Gastrocnemius medialis (tissue), 4 donors: ENCODE data around the gene TAF5L. TPM values are rescaled to one million over a fixed set of nuclear protein-coding genes. Genes with fewer than 3 reads are reported as not detected.

ENCODE experiments used
- ATAC-seq, 2 donors: fragments of 150-250 bp; one replicate each; pipeline ENCODE4 v1.9.1; 2016
- DNase-seq, 2 donors: peaks; one replicate each; pipeline ENCODE4 v3.0.0-alpha.2; 2019
- H3K27ac ChIP-seq, 4 donors: fragments of 200-600 bp; sonication (generic); 1 replicate in 1 of 4; 2 replicates in 3 of 4; pipeline ENCODE4 v1.5.1; 2016 to 2018; ENCODE audit warnings: mild to moderate bottlenecking in 2 of 4, moderate library complexity in 1 of 4
- H3K27me3 ChIP-seq, 3 donors: fragments of 200-600 bp; sonication (generic) in 2 of 3; 1 replicate in 1 of 3; 2 replicates in 2 of 3; pipeline versions ENCODE4 v1.5.1 to v1.6.0; 2016 to 2019; ENCODE audit warnings: mild to moderate bottlenecking in 1 of 3, moderate library complexity in 1 of 3
- H3K36me3 ChIP-seq, 2 donors: fragments of 200-600 bp; sonication (generic) in 1 of 2; one replicate each; pipeline ENCODE4 v1.5.1; 2017 to 2018
- H3K4me1 ChIP-seq, 2 donors: fragments of 200-600 bp; sonication (generic) in 1 of 2; one replicate each; pipeline ENCODE4 v1.5.1; 2016 to 2017; ENCODE audit warnings: mild to moderate bottlenecking in 2 of 2
- H3K4me3 ChIP-seq, 4 donors: fragments of 200-600 bp; sonication (generic) in 3 of 4; 1 replicate in 1 of 4; 2 replicates in 3 of 4; pipeline ENCODE4 v1.5.1; 2016 to 2019; ENCODE audit warnings: mild to moderate bottlenecking in 2 of 4
- H3K9me3 ChIP-seq, 3 donors: fragments of 200-600 bp; sonication (generic) in 2 of 3; 1 replicate in 1 of 3; 2 replicates in 2 of 3; pipeline ENCODE4 v1.5.1; 2016 to 2019
- POLR2A ChIP-seq, 2 donors: fragments of 450-650 bp; IDR thresholded peaks; one replicate each; pipeline ENCODE4 v1.6.1; 2017; ENCODE audit warnings: antibody characterized with exemption in 2 of 2, mild to moderate bottlenecking in 2 of 2, moderate library complexity in 2 of 2
- in situ Hi-C, 4 donors: fragments of 200-750 bp; cut with MboI; loops; one replicate each; pipeline versions ENCODE4 v1.15.0 to v1.8.0; 2017; ENCODE audit warnings: low sequenced_read_pairs in 4 of 4
- intact Hi-C: fragments of 100-400 bp; cut with DNase I; formaldehyde crosslinking; loops from one replicate; pipeline ENCODE4 v1.15.1; 2023; ENCODE audit warnings: low total_unique reads
- total RNA-seq, 4 donors: library from RNA; depleted of rRNA; stranded (reverse); fragments of >200 nt; gene quantifications; one replicate each; pipeline versions ENCODE4 v1.1.0 to v1.2.3, GENCODE V29; 2016
- TF ChIP-seq, protein P1 (sequence below), 5 experiments: fragments of 450-650 bp in 3 of 5; fragments of 200-600 bp in 2 of 5; sonication (generic) in 2 of 5; IDR thresholded peaks in 4 of 5; conservative IDR thresholded peaks in 1 of 5; 1 replicate in 4 of 5; 2 replicates in 1 of 5; pipeline ENCODE4 v1.5.1; 2016 to 2019; ENCODE audit warnings: antibody characterized with exemption in 5 of 5, mild to moderate bottlenecking in 3 of 5, moderate library complexity in 3 of 5

Gene TAF5L
- total RNA-seq, 4 donors from 2014 or later: 14.5 to 37.4 (median 24.3) TPM

DNA sequence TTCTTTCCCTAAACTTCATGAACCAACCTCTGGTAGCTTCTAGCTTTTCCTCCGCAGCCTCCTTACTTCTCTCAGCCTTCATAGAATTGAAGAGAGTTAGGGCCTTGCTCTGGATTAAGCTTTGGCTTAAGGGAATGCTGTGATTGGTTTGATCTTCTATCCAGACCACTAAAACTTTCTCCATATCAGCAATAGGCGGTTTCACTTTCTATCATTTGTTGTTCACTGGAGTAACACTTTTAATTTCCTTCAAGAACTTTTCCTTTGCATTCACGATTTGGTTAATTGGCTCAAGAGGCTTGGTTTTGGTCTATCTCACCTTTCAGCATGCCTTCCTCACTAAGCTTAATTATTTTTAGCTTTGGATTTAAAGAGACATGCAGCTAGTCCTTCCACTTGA lies 5.2 kb upstream of the TAF5L start:
- peaks cover 25 to 31% of the 10 kb centered on the region in 2 donors for H3K4me1 ChIP-seq
- in situ Hi-C loops: no loop called here
- H3K9me3 ChIP-seq: no peaks in the 10 kb centered on the region
- TF ChIP-seq POLR2A (IDR thresholded peaks at IDR 0.05): no peak
- TF ChIP-seq, protein P1, sequence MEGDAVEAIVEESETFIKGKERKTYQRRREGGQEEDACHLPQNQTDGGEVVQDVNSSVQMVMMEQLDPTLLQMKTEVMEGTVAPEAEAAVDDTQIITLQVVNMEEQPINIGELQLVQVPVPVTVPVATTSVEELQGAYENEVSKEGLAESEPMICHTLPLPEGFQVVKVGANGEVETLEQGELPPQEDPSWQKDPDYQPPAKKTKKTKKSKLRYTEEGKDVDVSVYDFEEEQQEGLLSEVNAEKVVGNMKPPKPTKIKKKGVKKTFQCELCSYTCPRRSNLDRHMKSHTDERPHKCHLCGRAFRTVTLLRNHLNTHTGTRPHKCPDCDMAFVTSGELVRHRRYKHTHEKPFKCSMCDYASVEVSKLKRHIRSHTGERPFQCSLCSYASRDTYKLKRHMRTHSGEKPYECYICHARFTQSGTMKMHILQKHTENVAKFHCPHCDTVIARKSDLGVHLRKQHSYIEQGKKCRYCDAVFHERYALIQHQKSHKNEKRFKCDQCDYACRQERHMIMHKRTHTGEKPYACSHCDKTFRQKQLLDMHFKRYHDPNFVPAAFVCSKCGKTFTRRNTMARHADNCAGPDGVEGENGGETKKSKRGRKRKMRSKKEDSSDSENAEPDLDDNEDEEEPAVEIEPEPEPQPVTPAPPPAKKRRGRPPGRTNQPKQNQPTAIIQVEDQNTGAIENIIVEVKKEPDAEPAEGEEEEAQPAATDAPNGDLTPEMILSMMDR (IDR thresholded peaks at IDR 0.05 in 4 of 5, conservative IDR thresholded peaks at IDR 0.05 in 1 of 5): no peak
- peak overlapping the region in 1 of 4 donors; percentile 21 for H3K27ac ChIP-seq
- DNase-seq (no peak), ATAC-seq (no peak)
- no peak overlapping the region for H3K4me3 ChIP-seq
- H3K36me3 ChIP-seq: peaks cover 0 to 15% of the 10 kb centered on the region in 2 donors
- no peaks in the 10 kb centered on the region for H3K27me3 ChIP-seq
- intact Hi-C loops: no loop called here

DNA sequence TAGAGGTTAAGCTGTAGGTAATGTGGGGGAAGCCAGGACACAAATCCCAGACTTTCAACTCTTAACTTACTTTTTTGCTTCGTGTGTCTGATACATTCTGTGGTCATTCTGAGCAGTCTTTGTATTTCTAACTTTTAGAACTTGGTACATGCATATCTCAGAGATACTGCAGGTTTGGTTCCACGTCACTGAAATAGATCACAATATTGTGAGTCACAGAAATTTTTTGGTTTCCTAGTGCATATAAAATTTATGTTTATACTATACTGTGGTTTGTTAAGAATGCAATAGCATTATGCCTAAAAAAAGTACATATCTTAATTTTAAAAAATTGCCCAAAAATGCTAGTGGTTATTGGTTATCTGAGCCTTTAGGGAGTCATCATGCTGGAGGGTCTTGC lies 3.3 kb upstream of the TAF5L start:
- ATAC-seq (no peak), DNase-seq (no peak)
- no peak for TF ChIP-seq POLR2A (IDR thresholded peaks at IDR 0.05)
- TF ChIP-seq, protein P1 (IDR thresholded peaks at IDR 0.05 in 4 of 5, conservative IDR thresholded peaks at IDR 0.05 in 1 of 5): no peak
- no peak overlapping the region for H3K27ac ChIP-seq
- intact Hi-C loops (loop anchor here (10.0 kb wide), 2 partner anchors 1544 to 1684 kb away; partner anchors contain the start of genes ARF1 and WNT9A), in situ Hi-C loops (loop anchor here in 3 of 4 donors (5.0 to 10.0 kb wide), 2 partner anchors 64 to 67 kb away; no protein-coding TSS in a partner anchor)
- H3K36me3 ChIP-seq: no peaks in the 10 kb centered on the region
- no peak overlapping the region for H3K4me3 ChIP-seq
- no peaks in the 10 kb centered on the region for H3K9me3 ChIP-seq
- no peaks in the 10 kb centered on the region for H3K27me3 ChIP-seq
- peaks cover 28 to 34% of the 10 kb centered on the region in 2 donors for H3K4me1 ChIP-seq

DNA sequence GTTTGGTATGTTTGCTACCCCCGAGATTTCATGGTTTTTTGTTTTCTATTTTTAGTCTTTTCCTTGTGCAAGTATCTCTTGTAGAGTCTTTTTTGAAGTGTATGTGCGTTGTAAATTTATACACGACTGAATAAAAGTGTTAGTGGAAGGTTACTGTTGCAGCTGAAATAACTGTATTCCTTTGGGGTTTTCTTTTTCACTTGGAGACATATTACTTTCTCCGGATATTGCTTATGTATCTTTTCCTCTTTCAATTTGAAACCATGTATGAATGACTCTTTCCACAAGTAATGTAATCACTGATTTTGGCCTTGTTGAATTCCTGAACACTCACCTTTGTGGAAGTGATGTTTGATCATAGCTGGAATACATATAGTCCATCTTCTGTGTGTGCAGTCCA lies 1.1 kb upstream of the TAF5L start:
- in situ Hi-C loops: loop anchor here in 3 of 4 donors (5.0 to 10.0 kb wide), 2 partner anchors 62 to 65 kb away; no protein-coding TSS in a partner anchor
- Histone ChIP-seq H3K4me1 (peaks cover 49 to 51% of the 10 kb centered on the region in 2 donors), H3K27ac (peak overlapping the region; percentile 92 to 99 (median 96)), H3K9me3 (no peaks in the 10 kb centered on the region), H3K27me3 (no peaks in the 10 kb centered on the region), H3K4me3 (peak overlapping the region; percentile 92 to 100 (median 98)), H3K36me3 (no peaks in the 10 kb centered on the region)
- no peak for DNase-seq
- no peak for ATAC-seq
- intact Hi-C loops: loop anchor here (2.0 to 10.0 kb wide), 3 partner anchors 440 to 1682 kb away; partner anchors contain the start of genes ARF1, GALNT2 and WNT9A
- no peak for TF ChIP-seq POLR2A (IDR thresholded peaks at IDR 0.05)
- TF ChIP-seq, protein P1 (IDR thresholded peaks at IDR 0.05 in 4 of 5, conservative IDR thresholded peaks at IDR 0.05 in 1 of 5): no peak

DNA sequence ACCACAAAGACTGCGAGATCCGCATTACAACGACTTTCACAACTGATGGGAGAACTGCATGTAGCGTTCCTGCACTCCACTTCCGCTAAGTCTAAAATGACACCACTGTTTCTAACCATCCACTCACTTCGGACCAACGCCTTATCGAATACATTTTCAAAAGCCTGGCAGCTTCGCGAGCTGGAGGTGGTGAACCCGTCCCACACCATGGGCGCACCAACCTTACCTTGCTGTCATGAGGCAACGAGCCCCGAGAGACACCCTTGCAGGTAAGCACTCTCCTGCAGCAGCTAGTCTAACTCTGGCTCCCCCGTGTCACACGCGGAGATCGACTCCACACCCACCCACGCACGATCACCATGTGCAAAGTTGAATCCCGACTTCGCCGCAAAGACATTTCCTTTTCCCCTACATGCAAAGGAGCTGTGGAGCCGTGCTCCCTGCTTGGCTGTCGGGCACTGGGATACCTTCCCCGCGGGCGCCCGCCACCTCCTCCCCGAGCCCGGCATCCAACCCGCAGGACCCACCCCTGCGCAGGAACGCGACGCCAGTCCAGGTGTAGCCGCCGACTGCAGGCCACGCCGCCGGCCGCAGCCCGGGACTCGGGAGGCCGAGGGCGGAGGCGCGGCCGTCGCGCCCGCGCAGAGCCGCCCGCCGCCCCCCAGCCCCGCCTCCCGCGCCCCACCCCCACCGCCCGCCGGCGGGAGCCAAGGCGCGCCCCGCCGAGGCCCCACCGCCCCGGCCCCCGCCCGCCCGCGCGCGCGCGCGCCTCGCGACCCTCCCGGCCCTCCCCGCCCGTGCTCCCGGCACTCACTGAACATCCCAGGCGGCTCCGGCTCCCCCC lies 629 bp downstream of the TAF5L start:
- H3K27ac ChIP-seq: peak overlapping the region; percentile 92 to 99 (median 96)
- no peaks in the 10 kb centered on the region for H3K9me3 ChIP-seq
- H3K4me3 ChIP-seq: peak overlapping the region; percentile 82 to 100 (median 94)
- peaks cover 56 to 57% of the 10 kb centered on the region in 2 donors for H3K4me1 ChIP-seq
- no peak for TF ChIP-seq POLR2A (IDR thresholded peaks at IDR 0.05)
- TF ChIP-seq, protein P1 (IDR thresholded peaks at IDR 0.05 in 4 of 5, conservative IDR thresholded peaks at IDR 0.05 in 1 of 5): no peak
- no peaks in the 10 kb centered on the region for H3K27me3 ChIP-seq
- DNase-seq (peak; percentile 27 to 30), ATAC-seq (peak; percentile 46 to 47)
- in situ Hi-C loops: loop anchor here in 3 of 4 donors (5.0 to 10.0 kb wide), 2 partner anchors 60 to 63 kb away; no protein-coding TSS in a partner anchor
- no peaks in the 10 kb centered on the region for H3K36me3 ChIP-seq
- intact Hi-C loops: loop anchor here (10.0 kb wide), 2 partner anchors 1540 to 1680 kb away; partner anchors contain the start of genes ARF1 and WNT9A
